Measurements from ENCODE around the gene DDIT4.

- TF ChIP-seq CEBPB (IDR thresholded peaks at IDR 0.05; ENCODE audit: low read depth): no peak
- TF ChIP-seq POLR2A (IDR thresholded peaks at IDR 0.05; ENCODE audit: borderline replicate concordance, extremely low read depth, insufficient read depth, insufficient read length): no peak
- no peak for TF ChIP-seq REST (IDR thresholded peaks at IDR 0.05; ENCODE audit: low read depth)
- TF ChIP-seq, protein P1, sequence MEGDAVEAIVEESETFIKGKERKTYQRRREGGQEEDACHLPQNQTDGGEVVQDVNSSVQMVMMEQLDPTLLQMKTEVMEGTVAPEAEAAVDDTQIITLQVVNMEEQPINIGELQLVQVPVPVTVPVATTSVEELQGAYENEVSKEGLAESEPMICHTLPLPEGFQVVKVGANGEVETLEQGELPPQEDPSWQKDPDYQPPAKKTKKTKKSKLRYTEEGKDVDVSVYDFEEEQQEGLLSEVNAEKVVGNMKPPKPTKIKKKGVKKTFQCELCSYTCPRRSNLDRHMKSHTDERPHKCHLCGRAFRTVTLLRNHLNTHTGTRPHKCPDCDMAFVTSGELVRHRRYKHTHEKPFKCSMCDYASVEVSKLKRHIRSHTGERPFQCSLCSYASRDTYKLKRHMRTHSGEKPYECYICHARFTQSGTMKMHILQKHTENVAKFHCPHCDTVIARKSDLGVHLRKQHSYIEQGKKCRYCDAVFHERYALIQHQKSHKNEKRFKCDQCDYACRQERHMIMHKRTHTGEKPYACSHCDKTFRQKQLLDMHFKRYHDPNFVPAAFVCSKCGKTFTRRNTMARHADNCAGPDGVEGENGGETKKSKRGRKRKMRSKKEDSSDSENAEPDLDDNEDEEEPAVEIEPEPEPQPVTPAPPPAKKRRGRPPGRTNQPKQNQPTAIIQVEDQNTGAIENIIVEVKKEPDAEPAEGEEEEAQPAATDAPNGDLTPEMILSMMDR (IDR thresholded peaks at IDR 0.05 in 2 of 3, conservative IDR thresholded peaks at IDR 0.05 in 1 of 3; ENCODE audit: borderline replicate concordance in 1 of 3, insufficient read depth in 1 of 3, low read depth in 2 of 3, low read length in 2 of 3): no peak
- TF ChIP-seq EZH2 (IDR thresholded peaks at IDR 0.05): no peak
- TF ChIP-seq TCF7L2 (IDR thresholded peaks at IDR 0.05; ENCODE audit: borderline replicate concordance, extremely low read depth, insufficient read depth, insufficient read length): no peak
- TF ChIP-seq ZNF274 (IDR thresholded peaks at IDR 0.05; ENCODE audit: low read depth, low read length): no peak
Measured at GRCh38 chr10:72270607-72271281, 3.0 kb upstream of the DDIT4 start.

All from HCT116 (cell line).